ENCODE data around the gene SHE.

The SHE gene

GRCh38 chr1:154476791-154477190, 25.4 kb downstream of the SHE start:
- no peak for DNase-seq

GRCh38 chr1:154474802-154475201, 27.4 kb downstream of the SHE start:
- no peak for DNase-seq

DNA sequence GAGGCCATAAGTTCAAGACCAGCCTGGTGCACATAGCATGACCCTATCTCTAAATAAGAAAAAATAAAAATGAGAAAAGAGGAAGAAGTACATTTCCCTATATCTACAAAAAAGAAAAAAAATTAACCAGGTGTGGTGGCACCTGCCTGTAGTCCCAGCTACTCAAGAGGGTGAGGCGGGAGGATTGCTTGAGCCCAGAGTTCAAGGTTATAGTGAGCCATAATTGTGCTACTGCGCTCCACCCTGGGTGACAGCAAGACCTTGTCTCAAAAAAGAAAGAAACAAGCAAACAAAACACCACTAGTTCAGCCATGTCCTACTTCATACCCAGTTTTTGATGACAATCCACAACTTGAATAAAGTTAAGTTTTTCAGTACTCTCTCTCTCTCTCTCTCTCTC, 30.9 kb downstream of the SHE start:
- no peak for DNase-seq

GRCh38 chr1:154469844-154470560, 32.2 kb downstream of the SHE start:
- DNase-seq, result peak; percentile 30 to 51 (median 31)

DNA sequence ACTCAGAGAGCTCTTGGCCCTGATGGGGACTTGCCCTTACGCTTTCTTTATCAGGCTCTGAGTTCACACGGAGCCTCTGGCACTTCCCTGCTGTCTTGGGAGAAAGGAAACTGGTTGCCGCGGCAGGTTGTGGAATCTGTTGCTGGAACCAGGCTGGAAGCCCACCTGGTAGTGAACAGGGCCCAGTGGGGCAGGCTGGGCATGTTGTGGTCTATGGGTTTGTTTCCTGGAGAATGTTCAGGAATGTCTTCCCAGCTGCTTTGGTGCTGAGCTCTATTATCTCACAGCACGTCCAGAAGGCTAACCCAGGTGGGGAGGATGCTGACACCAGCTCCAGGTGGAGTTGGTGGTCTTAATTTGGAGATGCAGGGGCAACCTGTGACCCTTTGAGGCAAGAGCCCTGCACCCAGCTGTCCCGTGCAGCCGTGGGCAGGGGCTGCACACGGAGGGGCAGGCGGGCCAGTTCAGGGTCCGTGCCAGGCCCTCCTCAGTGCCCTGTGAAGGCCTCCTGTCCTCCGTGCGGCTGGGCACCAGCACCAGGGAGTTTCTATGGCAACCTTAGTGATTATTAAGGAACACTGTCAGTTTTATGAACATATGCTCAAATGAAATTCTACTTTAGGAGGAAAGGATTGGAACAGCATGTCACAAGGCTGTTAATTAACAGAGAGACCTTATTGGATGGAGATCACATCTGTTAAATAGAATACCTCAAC, 33.5 kb downstream of the SHE start:
- no peak for DNase-seq

GRCh38 chr1:154467434-154468102, 34.6 kb downstream of the SHE start:
- no peak for DNase-seq

DNA sequence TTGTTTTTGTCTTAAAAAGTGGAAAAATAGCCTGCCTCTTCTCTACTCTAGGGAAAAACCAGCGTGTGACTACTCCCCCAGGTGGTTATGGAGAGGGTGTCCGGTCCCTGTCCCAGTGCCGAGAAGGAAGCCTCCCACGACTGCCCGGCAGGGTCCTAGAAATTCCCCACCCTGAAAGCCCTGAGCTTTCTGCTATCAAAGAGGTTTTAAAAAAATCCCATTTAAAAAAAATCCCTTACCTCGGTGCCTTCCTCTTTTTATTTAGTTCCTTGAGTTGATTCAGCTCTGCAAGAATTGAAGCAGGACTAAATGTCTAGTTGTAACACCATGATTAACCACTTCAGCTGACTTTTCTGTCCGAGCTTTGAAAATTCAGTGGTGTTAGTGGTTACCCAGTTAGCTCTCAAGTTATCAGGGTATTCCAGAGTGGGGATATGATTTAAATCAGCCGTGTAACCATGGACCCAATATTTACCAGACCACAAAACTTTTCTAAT, 35.2 kb downstream of the SHE start:
- no peak for DNase-seq

DNA sequence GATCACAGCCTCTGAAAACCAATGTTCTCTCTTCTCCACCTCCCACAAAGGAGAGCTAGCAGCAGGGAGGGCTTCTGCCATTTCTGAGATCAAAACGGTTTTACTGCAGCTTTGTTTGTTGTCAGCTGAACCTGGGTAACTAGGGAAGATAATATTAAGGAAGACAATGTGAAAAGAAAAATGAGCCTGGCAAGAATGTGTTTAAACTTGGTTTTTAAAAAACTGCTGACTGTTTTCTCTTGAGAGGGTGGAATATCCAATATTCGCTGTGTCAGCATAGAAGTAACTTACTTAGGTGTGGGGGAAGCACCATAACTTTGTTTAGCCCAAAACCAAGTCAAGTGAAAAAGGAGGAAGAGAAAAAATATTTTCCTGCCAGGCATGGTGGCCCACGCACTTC, 36.0 kb downstream of the SHE start:
- no peak for DNase-seq

DNA sequence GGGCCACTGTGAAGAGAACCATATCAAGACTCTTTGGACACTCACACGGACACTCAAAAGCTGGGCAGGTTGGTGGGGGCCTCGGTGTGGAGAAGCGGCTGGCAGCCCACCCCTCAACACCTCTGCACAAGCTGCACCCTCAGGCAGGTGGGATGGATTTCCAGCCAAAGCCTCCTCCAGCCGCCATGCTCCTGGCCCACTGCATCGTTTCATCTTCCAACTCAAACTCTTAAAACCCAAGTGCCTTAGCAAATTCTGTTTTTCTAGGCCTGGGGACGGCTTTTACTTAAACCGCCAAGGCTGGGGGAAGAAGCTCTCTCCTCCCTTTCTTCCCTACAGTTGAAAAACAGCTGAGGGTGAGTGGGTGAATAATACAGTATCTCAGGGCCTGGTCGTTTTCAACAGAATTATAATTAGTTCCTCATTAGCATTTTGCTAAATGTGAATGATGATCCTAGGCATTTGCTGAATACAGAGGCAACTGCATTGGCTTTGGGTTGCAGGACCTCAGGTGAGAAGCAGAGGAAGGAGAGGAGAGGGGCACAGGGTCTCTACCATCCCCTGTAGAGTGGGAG, 36.5 kb downstream of the SHE start:
- DNase-seq, result no peak

GRCh38 chr1:154463512-154463990, 38.7 kb downstream of the SHE start:
- no peak for DNase-seq

DNA sequence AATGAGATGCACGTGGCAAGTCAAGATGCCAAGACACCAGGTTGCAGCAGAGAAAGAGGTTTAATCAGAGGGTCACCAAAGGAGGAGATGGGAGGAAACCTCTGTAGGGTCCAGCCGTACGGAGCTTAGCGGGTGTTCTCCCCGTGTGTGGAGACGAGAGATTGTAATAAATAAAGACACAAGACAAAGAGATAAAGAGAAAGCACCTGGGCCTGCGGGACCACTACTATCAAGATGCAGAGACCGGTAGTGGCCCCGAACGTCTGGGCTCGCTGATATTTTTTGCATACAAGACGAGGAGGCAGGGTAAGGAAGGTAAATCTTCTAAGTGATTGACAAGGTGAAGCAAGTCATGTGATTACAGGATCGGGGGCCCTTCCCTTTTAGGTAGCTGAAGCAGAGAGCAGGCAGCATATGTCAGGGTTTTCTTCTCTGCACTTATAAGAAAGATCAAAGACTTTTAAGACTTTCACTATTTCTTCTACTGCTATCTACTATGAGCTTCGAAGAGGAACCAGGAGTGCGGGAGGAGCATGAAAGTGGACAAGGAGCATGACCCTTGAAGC, 41.4 kb downstream of the SHE start:
- DNase-seq, result no peak

DNA sequence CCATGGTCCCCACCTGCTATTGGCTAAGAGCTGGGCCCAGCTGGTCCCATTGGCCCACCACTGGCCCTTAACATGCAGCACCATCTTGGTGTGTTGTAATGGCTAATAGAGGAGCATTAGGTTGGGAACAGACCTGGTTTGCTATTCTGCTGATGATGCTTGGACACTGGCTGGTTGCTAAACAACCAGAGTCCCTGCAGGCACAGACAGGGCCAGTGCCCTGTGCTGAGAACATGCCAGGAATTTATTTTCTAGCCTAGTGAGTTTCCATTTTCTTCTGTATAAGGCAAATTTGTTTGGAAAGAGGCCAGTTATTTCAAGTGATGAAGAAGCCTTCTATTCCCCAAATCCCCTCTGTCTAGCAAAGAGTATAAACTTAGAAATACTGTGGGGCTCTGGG, 43.1 kb downstream of the SHE start:
- DNase-seq, result no peak

- no peak for DNase-seq
Measured at GRCh38 chr1:154456631-154457030, 45.6 kb downstream of the SHE start.

- peak in 1 of 3 experiments; percentile 95 for DNase-seq
Measured at GRCh38 chr1:154454386-154455120, 47.7 kb downstream of the SHE start.

DNA sequence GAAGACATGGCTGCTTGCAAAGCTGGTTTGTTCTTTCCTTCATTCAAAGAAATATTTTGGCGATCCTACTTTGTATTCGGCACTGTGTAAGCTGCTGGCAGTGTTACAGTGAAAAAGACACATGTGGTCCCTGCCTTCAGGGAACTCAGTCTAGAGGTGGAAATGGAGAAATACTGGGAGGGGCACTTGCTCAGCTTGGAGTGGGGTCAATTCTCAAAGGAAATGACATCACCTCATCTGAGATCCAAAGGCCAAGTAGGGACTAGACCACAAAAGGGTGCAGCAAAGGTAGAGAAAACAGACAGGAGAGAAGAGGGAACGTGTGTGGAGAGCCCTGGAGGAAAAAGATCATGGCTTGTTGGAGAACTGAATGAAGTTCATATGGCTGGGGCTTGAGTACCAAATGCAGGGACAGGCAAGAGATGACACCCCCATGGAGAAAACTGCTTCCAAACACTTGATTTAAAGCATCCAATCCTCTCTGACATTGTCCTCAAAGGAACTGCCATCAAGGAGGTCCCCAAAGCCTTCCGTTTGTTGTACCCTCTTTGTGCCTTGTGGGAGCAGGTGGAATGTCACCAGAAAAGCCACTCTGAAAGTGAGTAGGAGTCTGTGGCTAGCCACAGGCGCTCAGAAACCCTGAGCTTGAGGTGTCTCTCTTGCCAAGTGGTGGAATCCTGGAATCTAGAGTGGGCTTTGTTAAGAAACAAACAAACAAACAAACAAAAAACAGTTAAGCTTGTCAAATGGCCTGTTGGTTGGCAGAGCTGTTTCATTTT, 48.4 kb downstream of the SHE start:
- no peak for DNase-seq

DNA sequence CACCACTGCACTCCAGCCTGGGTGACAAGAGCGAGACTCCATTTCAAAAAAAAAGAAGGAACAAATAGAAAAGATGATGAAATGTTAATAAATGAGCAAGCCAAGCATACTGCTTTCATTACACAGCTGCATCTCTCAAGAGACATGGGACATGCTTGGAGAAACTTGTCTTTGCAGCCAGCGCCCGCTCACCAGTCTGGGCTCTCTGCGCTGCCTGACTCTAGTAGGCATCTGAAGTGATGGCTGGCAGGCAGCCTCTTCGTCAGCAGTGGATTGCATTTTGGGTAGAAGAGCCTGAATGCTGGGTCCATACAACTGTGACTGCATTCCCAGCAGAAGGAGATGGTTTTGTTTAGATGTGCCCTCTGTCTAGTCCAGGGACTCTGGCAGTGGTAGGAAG, 49.1 kb downstream of the SHE start:
- DNase-seq, result no peak

GRCh38 chr1:154448331-154448811, 53.8 kb downstream of the SHE start:
- no peak for DNase-seq

- no peak for DNase-seq
Measured at GRCh38 chr1:154446789-154447188, 55.4 kb downstream of the SHE start.

DNA sequence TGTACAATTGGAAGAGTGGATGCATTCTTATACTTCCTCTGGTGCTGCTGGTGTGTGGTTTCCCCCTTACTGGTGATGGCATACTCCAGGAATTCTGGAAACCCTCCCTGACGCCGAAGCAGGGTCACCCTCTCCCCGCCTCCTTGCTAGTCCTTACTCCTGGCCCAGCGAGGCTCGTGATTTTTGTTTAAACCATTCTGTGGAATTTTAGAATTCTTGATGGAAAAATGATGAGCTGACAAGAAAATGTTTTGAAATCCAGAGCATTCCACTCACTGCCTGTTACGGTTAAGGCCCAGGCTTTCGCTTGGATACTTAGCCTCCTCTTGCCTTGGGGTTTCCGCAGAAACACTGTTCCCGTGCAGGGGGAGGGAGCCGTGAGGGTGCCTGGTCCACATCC, 55.9 kb downstream of the SHE start:
- no peak for DNase-seq

GRCh38 chr1:154445040-154445472, 57.2 kb downstream of the SHE start:
- no peak for DNase-seq

All from NCI-H1417 (cell line).